NCI-H146 treated with DMSO at 0.1 percent for 48 hours (cell line): ENCODE measurements around the gene IL1R2.

Source experiments
- DNase-seq: peaks from one replicate; lab custom pipeline; 2025; ENCODE audit not compliant: unreplicated experiment; lab: John Stamatoyannopoulos, UW

IL1R2 gene

DNA sequence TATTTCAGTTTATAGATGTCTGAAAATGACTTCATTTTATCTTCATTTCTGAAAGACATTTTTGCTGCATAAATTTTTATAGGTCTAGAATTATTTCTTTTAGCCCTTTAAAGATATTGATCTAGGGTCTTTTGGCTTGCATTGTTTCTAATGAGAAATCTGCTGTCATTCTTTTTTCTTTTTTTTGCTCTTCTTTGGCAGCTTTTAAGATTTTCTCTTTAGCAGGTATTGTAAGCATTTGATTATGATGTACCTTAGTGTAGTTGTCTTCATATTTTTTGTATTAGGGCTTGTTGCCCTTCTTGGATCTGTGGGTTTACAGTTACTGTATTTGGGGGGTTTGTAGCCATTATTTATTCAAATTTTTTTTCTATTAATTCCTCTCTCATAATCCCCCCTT, 84.8 kb downstream of the IL1R2 start:
- DNase-seq = no peak
